Measurements from ENCODE around the gene NELFA.

NELFA gene

DNA sequence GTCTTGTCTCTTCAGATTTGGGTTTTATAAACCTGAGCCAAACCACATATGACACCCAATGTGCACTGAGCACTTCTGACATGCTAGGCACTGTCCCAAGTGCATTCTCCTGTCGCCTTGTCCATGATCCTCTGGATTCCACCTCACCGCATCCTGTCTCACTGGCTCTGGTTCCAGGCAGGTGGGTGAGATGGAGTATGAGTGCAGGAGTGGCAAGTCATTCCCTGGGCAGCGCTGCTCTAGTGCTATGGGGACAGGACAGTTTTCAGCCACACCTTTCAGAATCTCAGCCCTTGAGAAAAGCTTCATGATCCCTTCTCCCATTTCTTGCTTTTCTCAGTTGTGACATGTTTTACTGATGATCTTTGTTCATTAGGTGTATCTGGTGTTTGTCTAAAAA, 71.2 kb downstream of the NELFA start:
- DNase-seq (ENCODE audit: low read depth in 3 of 3), result no peak

DNA sequence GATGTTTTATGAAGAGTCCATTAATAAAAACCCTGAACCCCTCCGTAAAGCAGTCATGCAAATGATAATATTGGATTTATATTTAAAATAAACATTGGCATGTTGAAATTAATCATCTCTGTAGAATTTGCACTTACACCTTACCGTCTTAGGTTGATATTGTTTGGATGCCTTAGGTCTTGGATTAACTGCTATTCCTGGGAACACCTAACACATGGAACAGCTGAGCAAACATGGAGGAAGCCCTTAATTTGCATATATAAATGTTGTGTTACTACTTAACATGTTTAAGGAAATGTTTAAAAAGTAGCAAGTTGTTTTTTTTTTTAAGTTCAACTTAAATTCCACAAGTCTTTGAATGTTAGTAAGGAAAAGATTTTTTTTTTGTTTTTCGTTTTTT, 75.1 kb downstream of the NELFA start:
- no peak for DNase-seq (ENCODE audit: low read depth in 3 of 3)

DNA sequence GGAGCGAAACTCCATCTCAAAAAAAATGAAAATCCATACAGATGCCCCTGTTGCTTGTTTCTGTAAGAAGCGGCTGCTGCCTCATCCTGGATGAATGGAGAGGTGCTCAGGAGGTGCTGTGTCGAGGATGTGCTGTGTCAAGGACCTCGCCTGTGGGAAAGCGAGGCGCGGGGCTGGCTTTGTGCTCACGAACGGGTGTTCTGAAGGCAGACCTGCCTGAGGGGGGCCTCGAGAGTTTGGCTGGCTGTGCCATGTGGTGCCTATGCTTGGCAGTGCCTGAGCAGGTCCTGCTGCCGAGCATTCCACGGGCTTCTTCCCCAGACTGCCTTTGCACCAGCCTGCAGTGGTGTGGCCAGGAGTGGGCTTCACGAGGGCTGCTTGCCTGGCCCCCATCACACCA, 76.0 kb downstream of the NELFA start:
- DNase-seq (ENCODE audit: low read depth in 3 of 3), result no peak
